SIG-M5 (cell line): ENCODE measurements around the gene KANSL1.
"Not testable (repeated sequence)": the region's sequence is repeated elsewhere in the genome, so short reads cannot be mapped to it uniquely, and the experiment has no call there.

ENCODE experiments used
- DNase-seq: peaks from one replicate; lab custom pipeline; 2025; lab: John Stamatoyannopoulos, UW

KANSL1 gene

DNA sequence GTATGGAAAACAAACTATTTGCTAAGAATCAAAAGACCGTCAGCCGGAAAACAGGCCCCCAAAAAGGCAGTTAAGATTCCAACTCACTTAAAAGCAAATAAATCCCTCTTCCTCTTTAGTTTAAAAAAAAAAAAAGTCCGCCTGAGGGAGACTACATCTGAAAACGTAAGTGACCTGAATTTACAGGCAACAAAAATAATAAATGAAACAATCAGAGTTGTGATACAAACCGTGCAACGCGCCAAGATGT is 1.1 kb downstream of the KANSL1 start:
- DNase-seq, result no peak

DNA sequence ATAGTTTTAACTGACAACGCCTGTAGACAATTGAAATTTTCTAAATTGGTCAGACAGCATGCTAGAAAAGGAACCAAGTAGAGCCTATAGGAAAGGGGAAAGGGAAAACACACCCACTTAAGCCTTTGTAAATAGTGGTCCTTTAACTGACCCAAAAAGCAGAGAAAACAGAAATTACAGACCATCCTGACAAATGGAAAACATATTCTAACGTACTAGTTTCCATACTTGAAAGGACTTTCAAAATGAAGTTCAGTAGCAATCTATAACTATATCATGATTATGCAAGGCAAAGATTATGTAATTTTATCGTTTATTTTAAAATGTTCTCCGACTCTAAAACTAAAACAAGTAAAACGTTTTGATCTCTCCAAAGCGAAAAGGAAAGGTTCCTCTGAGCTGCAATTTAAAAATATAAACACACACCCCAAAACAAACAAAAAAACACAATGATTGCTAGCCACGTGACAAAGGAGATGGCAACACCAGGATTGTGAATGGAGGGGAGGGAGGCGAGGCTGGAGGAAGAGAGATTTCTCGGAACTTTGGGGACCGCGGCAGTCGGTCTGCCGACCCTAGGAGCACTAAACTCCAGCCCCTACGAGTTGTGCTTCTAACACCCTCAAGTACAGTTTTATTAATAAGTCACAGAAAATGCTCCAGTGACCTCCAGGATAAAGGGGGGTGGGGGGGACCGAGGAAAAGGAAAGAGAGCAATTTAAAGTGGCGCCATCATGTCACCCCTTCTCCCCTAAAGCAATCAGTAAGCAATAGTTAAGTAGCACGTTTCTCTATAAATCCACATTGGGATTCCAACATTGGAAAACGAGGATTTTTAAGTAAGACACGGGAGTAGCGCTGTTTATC is 1.7 kb downstream of the KANSL1 start:
- DNase-seq, result no peak

DNA sequence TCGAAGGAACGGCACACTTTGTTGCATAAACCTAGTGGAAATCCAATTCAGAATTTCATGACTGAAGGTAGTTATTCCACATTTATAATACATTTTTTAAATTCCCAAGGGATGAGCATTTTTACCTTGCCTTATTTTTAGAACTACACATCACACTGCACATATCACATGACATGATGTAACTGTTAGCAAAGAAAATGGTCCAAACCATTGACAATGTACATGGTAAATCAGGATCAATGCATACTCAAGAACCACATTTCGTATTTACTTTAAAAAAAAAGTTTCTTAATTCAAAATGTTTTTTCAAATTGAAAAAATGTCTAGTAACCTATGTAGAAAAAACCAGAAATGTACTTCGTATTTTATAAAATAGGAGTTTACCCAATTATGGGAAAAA is 2.5 kb downstream of the KANSL1 start:
- no peak for DNase-seq

DNA sequence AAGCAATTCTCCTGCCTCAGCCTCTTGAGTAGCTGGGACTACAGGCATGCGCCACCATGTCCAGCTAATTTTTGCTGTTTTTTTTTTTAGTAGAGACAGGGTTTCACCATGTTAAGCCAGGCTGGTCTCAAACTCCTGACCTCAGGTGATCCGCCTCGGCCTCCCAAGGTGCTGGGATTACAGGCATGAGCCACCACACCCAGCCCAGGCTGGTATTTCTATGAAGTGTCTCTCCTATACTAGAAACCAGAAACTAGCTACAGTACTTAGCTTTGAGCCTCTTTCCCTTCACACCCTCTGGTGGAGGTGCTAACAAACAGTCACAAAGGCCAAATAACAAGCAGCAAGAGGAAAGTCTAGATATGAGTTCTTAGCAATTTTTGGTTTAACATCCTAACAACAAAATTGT is 6.4 kb downstream of the KANSL1 start:
- not testable (repeated sequence) for DNase-seq

DNA sequence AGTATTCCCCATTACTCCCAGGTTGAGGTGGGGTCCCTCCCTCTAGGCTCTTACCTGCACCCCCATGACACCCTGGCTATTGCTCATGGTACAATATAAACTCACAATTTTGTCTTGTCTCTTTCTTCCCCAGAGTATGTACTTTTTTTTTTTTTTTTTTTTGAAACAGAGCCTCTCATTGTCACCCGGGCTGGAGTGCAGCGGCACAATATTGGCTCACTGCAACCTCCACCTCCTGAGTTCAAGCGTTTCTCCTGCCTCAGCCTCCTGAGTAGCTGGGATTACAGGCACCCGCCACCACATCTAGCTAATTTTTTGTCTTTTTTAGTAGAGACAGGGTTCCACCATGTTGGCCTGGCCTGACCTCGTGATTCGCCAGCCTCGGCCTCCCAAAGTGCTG is 8.5 kb downstream of the KANSL1 start:
- no peak for DNase-seq

DNA sequence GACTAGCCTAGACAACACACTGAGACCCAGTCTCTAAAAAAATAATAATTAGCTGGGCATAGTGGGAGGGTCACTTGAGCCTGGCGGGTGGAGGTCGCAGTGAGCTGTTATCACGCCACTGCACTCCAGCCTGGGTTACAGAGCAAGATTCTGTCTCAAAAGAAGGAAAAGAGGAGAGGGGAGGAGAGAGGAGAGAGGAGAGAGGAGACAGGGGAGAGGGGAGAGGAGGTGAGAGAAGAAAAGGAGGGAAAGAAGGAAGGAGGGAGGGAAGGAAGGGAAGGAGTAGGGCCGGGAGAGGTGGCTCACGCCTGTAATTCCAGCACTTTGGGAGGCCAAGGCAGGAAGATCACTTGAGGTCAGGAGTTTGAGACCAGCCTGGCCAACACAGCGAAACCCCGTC is 9.8 kb downstream of the KANSL1 start:
- not testable (repeated sequence) for DNase-seq

DNA sequence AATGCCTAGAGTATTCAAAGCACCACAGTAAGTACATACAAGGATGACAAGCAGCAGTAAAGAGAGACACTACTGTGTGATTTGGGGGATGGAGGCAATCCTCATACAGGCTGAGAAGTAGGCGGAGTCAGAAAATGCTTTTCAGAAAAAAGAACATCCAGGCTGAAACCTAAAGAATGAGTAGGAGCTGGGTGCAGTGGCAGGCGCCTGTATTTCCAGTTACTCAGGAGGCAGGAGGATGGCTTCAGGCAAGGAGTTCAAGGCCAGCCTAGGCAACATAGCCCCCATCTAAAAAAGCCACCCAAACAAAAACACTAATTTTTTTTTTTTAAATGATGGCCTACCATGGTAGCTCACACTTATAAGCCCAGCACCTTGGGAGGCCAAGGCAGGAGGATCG is 10.3 kb downstream of the KANSL1 start:
- no peak for DNase-seq

DNA sequence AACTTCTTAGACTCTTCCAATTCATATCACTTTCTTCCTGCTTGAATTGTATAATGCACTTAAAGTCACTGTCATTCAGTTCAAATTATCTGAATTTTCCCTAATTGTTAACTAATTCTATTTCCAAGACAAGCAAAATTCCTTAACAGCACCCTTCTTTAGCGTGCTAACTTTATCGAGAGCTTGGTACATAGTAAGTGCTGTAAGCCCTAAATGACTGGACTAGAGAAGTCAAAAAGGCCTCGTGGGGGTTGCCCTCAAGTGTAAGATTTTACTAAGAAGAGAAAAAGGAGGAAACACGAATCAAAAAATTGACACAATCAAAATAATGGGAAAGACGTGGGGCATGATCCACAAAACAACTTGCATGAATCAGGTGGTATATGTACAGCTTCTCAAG is 11.3 kb downstream of the KANSL1 start:
- no peak for DNase-seq

DNA sequence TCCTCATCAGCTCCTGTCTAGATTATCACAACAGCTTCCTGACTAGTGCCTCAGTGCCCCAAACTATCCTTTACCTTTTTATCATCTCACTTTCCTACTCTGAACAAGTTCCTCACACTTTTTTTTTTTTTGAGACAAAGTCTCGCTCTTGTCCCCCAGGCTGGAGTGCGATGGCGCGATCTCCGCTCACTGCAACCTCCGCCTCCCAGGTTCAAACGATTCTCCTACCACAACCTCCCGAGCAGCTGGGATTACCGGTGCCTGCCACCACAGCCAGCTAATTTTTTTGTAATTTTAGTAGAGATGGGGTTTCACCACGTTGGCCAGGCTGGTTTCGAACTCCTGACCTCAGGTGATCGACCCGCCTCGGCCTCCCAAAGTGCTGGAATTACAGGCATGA is 11.9 kb downstream of the KANSL1 start:
- not testable (repeated sequence) for DNase-seq

DNA sequence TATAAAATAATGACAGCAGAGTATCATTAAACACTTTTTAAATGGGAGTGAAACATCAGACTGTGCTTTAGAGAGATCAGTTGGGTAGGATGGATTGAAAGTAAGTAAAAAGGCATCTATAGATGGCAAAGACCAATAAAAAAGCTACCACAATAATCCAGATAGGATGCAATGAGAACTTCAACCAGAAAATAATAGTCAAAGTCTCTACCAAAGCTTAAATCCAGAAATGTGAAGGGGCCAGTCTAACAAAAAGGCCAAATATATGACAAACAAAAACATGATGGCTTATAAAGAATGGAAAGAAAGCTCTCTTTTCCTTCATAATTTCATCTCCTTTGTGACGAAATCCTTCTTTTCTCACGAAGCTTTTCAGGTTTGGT is 12.3 kb downstream of the KANSL1 start:
- no peak for DNase-seq

DNA sequence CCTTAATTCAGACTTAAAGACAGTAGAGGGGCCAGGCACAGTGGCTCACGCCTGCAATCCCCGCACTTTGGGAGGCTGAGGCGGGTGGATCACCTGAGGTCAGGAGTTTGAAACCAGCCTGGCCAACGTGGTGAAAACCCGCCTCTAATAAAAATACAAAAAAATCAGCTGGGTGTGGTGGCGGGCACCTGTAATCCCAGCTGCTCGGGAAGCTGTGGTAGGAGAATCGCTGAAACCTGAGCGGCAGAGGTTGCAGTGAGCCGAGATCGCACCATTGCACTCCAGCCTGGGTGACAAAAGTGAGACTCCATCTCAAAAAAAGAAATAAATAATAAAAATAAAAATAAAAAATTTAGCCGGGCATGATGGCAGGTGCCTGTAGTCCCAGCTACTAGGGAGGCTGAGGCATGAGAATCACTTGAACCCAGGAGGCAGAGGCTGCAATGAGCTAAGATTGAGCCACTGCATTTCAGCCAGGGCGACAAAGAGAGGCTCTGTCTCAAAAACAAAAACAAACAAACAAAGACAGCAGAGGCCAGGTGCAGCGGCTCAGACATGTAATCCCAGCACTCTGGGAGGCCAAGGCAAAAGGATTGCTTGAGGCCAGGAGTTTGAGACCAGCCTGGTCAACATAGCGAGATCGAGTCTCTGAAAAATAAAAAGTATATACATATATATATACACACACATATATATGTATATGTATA is 12.9 kb downstream of the KANSL1 start:
- DNase-seq, result not testable (repeated sequence)

DNA sequence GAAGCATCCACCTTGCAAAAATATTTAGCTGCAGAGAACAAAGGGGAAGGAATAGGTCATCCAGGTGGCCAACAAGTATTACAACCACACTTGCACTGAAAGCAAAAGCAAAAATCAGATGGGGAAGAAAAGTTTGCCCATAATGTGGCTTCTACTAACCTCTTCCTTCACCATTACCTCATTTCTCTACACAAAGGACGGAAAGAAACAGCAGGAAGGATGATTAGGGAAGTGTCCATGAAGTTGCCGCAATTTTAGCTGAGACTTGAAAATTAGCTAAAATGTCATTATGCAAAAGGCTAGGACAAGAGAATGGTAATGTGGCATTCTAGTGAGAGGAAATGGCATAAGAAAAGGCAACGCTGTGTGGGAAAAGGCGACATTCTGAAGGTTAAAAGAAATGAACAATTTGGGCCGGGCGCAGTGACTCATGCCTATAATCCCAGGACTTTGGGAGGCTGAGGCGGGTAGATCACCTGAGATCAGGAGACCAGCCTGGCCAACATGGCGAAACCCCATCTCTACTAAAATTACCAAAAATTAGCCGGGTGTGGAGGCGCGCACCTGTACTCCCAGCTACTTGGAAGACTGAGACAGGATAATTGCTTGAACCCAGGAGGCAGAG is 13.7 kb downstream of the KANSL1 start:
- DNase-seq, result peak; percentile 98

DNA sequence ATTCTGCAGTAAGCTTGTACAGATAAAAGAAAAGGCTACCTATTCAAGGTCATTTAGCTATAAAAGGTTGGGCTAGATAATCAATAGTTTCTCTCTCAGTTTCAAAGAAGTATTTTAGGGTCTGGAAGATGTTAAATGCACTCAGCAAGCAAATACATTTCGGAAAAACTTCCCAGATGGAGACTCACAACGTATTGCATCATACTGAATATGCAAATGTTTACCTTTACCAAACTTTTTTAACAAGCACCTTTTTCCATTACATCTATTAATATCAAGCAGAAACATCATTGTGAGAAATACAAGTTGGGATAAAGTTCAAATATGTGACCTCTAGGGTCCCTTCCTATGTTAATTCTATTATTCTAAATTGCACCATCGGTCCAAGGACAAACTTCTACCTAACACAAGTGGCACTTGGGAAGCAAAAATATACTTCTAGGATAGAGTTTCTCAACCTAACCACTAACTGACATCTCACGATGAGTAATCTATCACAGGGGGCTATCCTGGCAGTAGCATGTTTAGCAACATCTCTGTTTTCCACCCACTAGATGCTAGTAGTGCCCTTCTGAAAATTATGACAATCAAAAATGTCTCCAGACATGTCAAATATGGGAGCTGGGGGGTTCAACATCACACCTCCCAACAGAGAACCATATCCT is 14.5 kb downstream of the KANSL1 start:
- DNase-seq, result peak; percentile 68

DNA sequence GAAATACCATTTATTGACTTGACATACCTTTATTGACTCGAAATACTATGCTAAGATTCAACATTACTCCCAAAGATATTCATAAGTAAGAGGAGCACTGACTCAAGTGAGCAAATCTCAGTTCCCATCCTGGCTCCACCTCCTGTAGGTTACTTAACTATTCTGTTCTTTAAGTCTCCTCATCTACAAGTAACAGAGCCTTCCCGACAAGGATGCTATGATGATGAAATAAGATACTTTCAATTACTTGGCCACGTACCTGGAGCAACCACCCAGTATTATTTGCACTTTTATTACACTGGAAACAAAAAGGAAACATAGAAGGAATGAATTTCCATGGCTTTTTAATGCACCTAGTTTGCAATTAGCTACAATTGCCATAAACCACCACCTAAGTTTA is 16.3 kb downstream of the KANSL1 start:
- DNase-seq, result no peak

DNA sequence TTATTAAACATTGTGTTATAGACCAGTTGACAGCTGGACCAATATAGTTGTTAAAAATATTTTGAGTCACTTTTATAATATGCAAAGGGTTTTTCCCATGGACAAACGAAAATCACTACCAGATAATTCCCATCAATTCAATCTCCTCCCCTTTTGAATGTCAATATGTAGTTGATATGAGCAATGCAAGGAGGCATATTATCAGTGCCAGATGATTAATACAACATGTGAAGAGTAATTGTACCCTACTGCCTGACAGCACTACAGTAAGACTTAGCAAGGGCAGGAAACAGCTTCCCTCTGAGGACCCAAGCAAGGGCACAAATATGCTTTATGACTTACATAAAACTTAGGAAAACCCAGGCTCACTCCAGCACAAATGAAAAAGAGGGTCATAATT is 17.3 kb downstream of the KANSL1 start:
- no peak for DNase-seq

DNA sequence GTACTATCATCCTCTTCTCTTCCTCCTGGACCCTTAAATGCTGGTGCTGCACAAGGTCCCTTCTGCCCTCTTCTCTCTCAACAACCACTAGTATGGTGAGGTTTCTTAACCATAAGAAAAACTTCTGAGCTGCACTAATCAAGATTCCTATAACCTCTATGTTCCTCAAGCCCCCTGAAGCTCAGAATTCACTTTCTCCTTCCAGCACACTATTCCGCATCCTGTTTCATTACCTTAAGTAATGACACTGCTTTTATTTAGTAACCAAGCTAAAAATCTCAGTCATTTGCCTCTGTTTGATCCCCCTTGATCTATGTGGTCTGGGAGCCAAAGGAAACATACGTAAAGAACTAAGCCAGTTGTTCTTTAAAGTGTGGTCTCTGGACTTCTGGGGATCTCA is 20.1 kb downstream of the KANSL1 start:
- DNase-seq, result no peak

DNA sequence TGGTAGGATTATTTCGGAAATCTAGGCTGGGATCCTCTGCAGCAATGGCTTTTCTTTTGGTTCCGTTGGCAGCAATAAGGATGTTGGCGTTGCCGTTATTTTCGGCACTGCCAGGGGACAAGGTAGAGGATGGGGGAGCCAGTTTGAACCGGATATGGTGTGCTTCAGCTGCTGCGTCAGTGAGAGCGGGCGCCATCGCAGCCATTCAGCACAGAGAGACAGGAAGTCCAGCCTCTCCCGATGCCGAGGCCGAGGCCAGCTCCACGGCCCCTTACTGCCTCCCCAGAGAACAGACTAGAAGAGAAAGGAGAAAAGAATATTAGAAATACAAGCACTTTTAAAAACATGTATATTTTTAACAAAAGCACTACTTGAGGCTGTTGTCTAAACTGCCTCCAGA is 21.3 kb downstream of the KANSL1 start:
- DNase-seq, result no peak

DNA sequence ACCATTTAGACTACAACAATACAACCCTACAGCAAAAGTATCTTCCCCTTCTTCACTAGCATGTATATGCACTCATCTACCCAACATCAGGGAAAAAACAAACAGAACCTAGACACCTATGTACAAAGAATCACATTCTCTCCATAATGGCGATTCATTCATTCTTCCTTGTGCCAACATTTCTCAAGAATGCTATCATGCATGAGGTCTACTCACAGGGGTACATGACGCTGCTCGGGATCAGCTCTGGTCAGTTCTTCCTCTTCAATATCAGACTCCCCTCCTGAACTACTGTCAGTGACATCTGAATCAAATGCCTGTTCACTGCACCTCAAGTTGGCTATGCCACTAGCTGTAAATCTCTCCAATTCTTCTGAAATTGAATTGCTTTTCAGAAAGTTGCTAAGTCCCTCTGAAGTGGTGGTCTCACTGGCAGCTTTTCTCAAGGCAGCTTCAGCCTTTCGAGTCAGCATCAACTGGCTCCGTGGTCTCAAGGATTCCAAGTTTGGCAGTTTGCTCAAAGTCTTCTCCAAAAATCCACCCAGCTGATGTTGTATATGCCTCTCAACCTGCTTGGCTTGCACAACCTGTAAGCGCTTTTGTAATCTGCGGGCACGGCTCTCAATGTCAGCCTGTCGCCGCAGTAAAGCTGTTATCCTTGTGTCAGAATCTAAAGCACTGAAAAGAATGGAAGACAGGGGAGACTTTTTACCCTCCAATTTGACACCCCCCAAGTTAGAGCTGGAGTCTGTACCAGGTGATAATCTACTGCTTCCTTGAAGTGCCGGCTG is 22.4 kb downstream of the KANSL1 start:
- DNase-seq, result no peak

DNA sequence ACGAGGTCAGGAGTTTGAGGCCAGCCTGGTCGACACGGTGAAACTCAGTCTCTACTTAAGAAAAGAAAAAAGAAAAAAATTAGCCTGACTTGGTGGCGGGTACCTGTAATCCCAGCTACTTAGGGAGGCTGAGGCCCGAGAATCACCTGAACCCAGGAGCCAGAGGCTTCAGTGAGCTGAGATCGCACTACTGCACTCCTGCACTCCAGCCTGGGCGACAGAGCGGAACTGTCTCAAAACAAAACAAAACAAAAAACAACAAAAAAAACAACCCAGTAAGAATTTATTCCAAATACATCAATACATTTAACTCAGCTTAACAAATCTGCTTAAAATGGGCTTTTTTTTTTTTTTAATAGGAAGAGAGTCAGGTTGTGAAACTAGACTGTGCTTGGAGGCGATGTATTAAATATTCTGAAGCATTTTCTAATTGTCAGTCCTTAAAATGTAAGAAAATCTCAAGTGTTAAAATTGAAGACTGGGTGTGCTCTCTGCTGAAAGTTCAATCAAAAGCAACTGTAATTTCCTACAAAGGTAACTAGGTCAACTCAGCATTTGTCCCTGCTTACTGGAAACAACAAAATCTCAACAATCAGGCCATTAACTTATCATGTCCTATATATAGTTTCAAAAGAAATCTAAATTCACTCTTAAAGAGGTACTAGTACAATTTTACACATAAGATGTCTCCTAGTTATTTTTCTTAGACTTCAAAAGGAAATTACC is 23.2 kb downstream of the KANSL1 start:
- no peak for DNase-seq

DNA sequence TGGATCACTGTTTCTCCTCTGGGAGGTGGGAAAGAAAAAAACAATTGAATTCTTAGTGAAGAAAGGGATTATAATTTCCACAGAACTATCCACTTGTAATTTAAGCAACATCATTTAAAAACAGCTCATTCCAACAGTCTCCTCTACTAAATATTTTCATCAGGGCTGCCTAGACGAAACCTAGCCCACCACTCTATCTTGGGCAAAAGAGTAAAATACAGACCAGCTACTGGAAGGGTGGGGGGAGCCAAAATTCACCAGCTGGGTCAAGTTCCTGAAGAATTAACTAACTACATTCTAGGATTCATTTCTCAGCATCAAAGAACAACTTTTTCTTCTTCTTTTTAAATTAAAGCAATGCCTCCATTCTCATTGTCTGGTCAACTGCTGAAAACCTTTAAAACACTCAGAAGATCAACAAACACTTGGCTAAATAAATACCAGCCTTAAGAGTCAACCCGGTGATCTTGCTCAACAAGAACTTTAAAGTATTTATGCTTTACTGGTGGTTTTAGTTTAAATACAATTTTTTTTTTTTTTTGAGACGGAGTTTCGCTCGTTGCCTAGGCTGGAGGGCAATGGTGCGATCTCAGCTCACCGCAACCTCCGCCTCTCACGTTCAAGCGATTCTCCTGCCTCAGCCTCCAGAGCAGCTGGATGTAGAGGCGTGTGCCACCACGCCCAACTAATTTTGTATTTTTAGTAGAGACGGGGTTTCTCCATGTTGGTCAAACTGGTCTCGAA is 25.2 kb downstream of the KANSL1 start:
- DNase-seq, result no peak

DNA sequence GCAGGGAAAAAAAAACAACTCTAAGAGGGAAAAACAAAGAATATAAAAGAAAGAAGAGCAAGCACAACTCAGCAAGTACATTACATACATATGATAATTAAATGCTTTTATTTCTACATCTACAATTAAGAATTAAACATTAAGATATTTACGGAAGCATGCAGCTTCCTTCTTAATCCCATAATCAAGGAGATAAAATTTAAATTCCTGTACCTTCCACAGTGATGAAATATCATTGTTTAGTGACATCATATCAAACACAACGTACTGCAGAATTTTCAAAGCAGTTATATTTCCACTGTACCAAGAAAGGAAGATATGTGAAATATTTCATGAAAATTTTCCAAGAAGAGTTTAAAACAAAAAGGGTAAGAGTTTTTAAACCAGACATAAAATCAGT is 26.0 kb downstream of the KANSL1 start:
- DNase-seq, result no peak
